Neural progenitor cell (in vitro differentiated cells): Measurements from ENCODE around the gene THAP10.

ENCODE experiments used
- EZH2 ChIP-seq: fragments of 200-600 bp; sonication (generic); IDR thresholded peaks from 2 replicates; pipeline ENCODE4 v1.6.1; 2017; ENCODE audit warnings: antibody characterized with exemption, mild to moderate bottlenecking, moderate library complexity
- EZH2phosphoT487 ChIP-seq: fragments of 200-600 bp; sonication (generic); IDR thresholded peaks from 2 replicates; pipeline ENCODE4 v1.6.1; 2017; ENCODE audit warnings: antibody characterized with exemption

GRCh38 chr15:70852501-70853317 is 39.5 kb downstream of the THAP10 start:
- no peak for TF ChIP-seq EZH2phosphoT487
- no peak for TF ChIP-seq EZH2
